Suprapubic skin (tissue), 4 donors: ENCODE measurements around the gene NIM1K.

Source experiments
- CTCF ChIP-seq, 2 donors: fragments of 200-600 bp in 1 of 2; fragments of 450-650 bp in 1 of 2; sonication (generic) in 1 of 2; IDR thresholded peaks; one replicate each; pipeline ENCODE4 v1.5.1; 2016 to 2019; ENCODE audit warnings: antibody characterized with exemption in 2 of 2, mild to moderate bottlenecking in 1 of 2, moderate library complexity in 1 of 2
- EP300 ChIP-seq: sonication (generic); formaldehyde crosslinking; IDR thresholded peaks from one replicate; pipeline ENCODE4 v1.6.1; 2017; ENCODE audit warnings: antibody characterized with exemption
- POLR2A ChIP-seq, 2 donors: fragments of 450-650 bp; IDR thresholded peaks; one replicate each; pipeline ENCODE4 v1.6.1; 2017; ENCODE audit warnings: antibody characterized with exemption in 2 of 2, mild to moderate bottlenecking in 2 of 2, moderate library complexity in 2 of 2
- POLR2AphosphoS5 ChIP-seq, 3 donors: sonication (generic); formaldehyde crosslinking; IDR thresholded peaks; one replicate each; pipeline ENCODE4 v1.6.1; 2017; ENCODE audit warnings: antibody characterized with exemption in 3 of 3

- TF ChIP-seq POLR2A (IDR thresholded peaks at IDR 0.05): no peak
- no peak for TF ChIP-seq EP300
- TF ChIP-seq CTCF (IDR thresholded peaks at IDR 0.05): no peak
- TF ChIP-seq POLR2AphosphoS5 (IDR thresholded peaks at IDR 0.05): no peak
Measured at GRCh38 chr5:43171451-43171850, 20.6 kb upstream of the NIM1K start.
